Esophagus squamous epithelium (tissue), 5 donors: Measurements from ENCODE around the gene SEMA5A. TPM values are rescaled to one million over a fixed set of nuclear protein-coding genes. Genes with fewer than 3 reads are reported as not detected.

Source experiments
- DNase-seq: peaks from one replicate; lab custom pipeline; 2025; lab: John Stamatoyannopoulos, UW
- H3K27ac ChIP-seq, 4 donors: fragments of 200-600 bp; sonication (generic); one replicate each; pipeline ENCODE4 v1.5.1; 2016 to 2019; ENCODE audit warnings: mild to moderate bottlenecking in 1 of 4
- H3K27me3 ChIP-seq, 4 donors: fragments of 200-600 bp; sonication (generic); 1 replicate in 3 of 4; 2 replicates in 1 of 4; pipeline versions ENCODE4 v1.5.1 to v1.6.0; 2017 to 2021; ENCODE audit warnings: antibody characterized with exemption in 1 of 4
- H3K36me3 ChIP-seq, 3 donors: fragments of 200-600 bp; sonication (generic); one replicate each; pipeline ENCODE4 v1.5.1; 2016 to 2019
- H3K4me1 ChIP-seq, 3 donors: fragments of 200-600 bp; sonication (generic); one replicate each; pipeline ENCODE4 v1.5.1; 2017 to 2019
- H3K4me3 ChIP-seq, 4 donors: fragments of 200-600 bp; sonication (generic); 1 replicate in 3 of 4; 2 replicates in 1 of 4; pipeline ENCODE4 v1.5.1; 2016 to 2019; ENCODE audit warnings: mild to moderate bottlenecking in 2 of 4, moderate library complexity in 1 of 4
- H3K9me3 ChIP-seq, 3 donors: fragments of 200-600 bp; sonication (generic); one replicate each; pipeline ENCODE4 v1.5.1; 2016 to 2019
- CTCF ChIP-seq, 6 experiments: fragments of 450-650 bp in 4 of 6; fragments of 200-600 bp in 2 of 6; sonication (generic) in 2 of 6; IDR thresholded peaks; one replicate each; pipeline ENCODE4 v1.5.1; 2016 to 2019; ENCODE audit warnings: antibody characterized with exemption in 6 of 6, mild to moderate bottlenecking in 4 of 6, moderate library complexity in 4 of 6
- POLR2A ChIP-seq, 4 donors: fragments of 450-650 bp; IDR thresholded peaks; one replicate each; pipeline ENCODE4 v1.6.1; 2017; ENCODE audit warnings: antibody characterized with exemption in 4 of 4, mild to moderate bottlenecking in 4 of 4, moderate library complexity in 3 of 4
- WGBS, 2 donors: methylation state at CpG; one replicate each; pipeline ENCODE4 v1.1.5; 2018; 5-methylcytosine and 5-hydroxymethylcytosine counted together
- intact Hi-C: fragments of 100-400 bp; cut with DNase I; formaldehyde crosslinking; loops from one replicate; pipeline ENCODE4 v1.15.0; 2022
- total RNA-seq, 4 donors: library from RNA; depleted of rRNA; stranded (reverse); fragments of >200 nt; gene quantifications; one replicate each; pipeline ENCODE4 v1.1.0, GENCODE V29; 2016
- donor health status: DM: yes; HTN: yes; CAD: no.

Gene SEMA5A
- total RNA-seq, 4 donors from 2014 or later: 3.9 to 9.4 (median 8.4) TPM

DNA sequence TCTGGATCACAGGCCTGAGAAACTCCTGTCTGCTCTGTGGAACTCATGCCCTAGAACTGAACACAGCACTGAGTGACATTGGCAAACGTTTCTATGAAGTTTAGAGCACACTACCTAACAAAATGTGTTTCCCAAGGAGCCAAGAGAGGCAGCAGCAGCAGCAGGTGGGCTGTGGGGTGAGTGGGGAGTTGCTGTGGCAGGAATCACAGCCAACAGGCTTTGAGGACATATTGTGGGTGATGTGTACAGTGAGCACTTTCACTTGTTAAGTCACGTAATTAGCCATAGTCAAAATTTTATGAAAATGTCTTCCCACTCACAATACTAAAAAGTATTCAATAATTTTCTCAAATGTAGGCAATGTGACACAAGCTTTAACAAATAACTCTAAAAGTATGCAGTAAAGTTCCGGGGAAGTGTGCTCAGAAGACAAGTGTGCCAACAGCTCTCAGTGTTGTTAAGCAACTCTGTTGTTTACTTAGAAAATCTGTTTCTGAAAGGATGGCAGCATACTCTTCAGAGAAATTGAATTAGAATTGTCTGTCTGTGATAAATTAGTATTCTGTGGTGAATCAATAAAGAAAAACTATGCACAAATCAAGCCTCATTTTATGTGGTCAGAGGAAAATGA is 482.1 kb downstream of the SEMA5A start:
- H3K36me3 ChIP-seq: peaks cover 0 to 18% (median 0%) of the 10 kb centered on the region in 3 donors
- peak overlapping the region in 1 of 4 donors; percentile 14 for H3K27ac ChIP-seq
- 63% methylated on average over 3 of the region's 3 CpGs for WGBS, 2 donors

GRCh38 chr5:9062873-9063272 is 483.0 kb downstream of the SEMA5A start:
- H3K4me1 ChIP-seq: peaks cover 0 to 28% (median 5%) of the 10 kb centered on the region in 3 donors
- TF ChIP-seq POLR2A (IDR thresholded peaks at IDR 0.05): no peak
- no peak for TF ChIP-seq CTCF (IDR thresholded peaks at IDR 0.05)
- no peak overlapping the region for H3K27ac ChIP-seq
- no peaks in the 10 kb centered on the region for H3K27me3 ChIP-seq
- no peaks in the 10 kb centered on the region for H3K9me3 ChIP-seq
- intact Hi-C loops: no loop called here
- H3K4me3 ChIP-seq: no peak overlapping the region
- WGBS, 2 donors: 85 to 92% methylated on average over 11 of the region's 11 CpGs
- peaks cover 0 to 18% (median 0%) of the 10 kb centered on the region in 3 donors for H3K36me3 ChIP-seq
- no peak for DNase-seq

More for the DNA sequence above, 482.1 kb downstream of the SEMA5A start:
- DNase-seq: no peak
- TF ChIP-seq CTCF (IDR thresholded peaks at IDR 0.05): no peak
- no peak for TF ChIP-seq POLR2A (IDR thresholded peaks at IDR 0.05)
- Histone ChIP-seq H3K27me3 (no peaks in the 10 kb centered on the region), H3K4me3 (no peak overlapping the region), H3K4me1 (peaks cover 0 to 19% (median 5%) of the 10 kb centered on the region in 3 donors), H3K9me3 (no peaks in the 10 kb centered on the region)
- intact Hi-C loops: no loop called here

GRCh38 chr5:9059920-9060691 is 485.8 kb downstream of the SEMA5A start:
- WGBS, 2 donors: 23 to 39% methylated on average over 4 to 5 of the region's 5 CpGs
- DNase-seq: no peak
- intact Hi-C loops: no loop called here
- no peaks in the 10 kb centered on the region for H3K27me3 ChIP-seq
- H3K36me3 ChIP-seq: peaks cover 0 to 11% (median 0%) of the 10 kb centered on the region in 3 donors
- H3K4me1 ChIP-seq: peaks cover 0 to 37% (median 5%) of the 10 kb centered on the region in 3 donors
- H3K4me3 ChIP-seq: no peak overlapping the region
- peak overlapping the region; percentile 14 to 71 (median 38) for H3K27ac ChIP-seq
- TF ChIP-seq POLR2A (IDR thresholded peaks at IDR 0.05) (no peak), CTCF (IDR thresholded peaks at IDR 0.05) (no peak)
- H3K9me3 ChIP-seq: no peaks in the 10 kb centered on the region

DNA sequence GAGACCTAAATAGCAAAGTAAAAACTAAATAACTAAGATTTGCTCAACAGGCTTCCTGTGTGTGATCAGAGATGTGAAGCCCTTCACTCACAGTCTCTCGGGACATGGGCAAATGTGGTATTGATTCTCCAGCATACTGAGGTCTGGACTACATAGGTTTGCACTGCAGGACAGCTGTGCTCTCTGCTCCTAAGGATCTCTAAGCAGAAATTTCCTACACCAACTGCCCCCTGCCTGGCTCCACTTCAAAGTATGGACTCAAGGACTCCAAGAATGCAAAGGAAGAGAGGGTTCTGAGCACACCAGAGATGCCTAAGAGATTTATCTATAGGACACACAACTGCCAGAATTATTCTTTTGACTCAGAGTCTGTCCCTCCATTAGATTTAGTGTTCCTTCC is 487.2 kb downstream of the SEMA5A start:
- TF ChIP-seq CTCF (IDR thresholded peaks at IDR 0.05): no peak
- no peak for TF ChIP-seq POLR2A (IDR thresholded peaks at IDR 0.05)
- H3K4me1 ChIP-seq: peaks cover 0 to 50% (median 5%) of the 10 kb centered on the region in 3 donors
- WGBS, 2 donors: 86 to 100% methylated on average over 1 of the region's 1 CpG
- DNase-seq: no peak
- H3K27me3 ChIP-seq: no peaks in the 10 kb centered on the region
- H3K27ac ChIP-seq: peak overlapping the region in 2 of 4 donors; percentile 6 to 19
- no peak overlapping the region for H3K4me3 ChIP-seq
- peaks cover 0 to 9% (median 0%) of the 10 kb centered on the region in 3 donors for H3K36me3 ChIP-seq
- intact Hi-C loops: no loop called here
- no peaks in the 10 kb centered on the region for H3K9me3 ChIP-seq

- Histone ChIP-seq H3K27ac (no peak overlapping the region), H3K27me3 (no peaks in the 10 kb centered on the region), H3K4me1 (peaks cover 0 to 50% (median 5%) of the 10 kb centered on the region in 3 donors), H3K4me3 (no peak overlapping the region), H3K36me3 (peaks cover 0 to 9% (median 0%) of the 10 kb centered on the region in 3 donors), H3K9me3 (no peaks in the 10 kb centered on the region)
- no peak for DNase-seq
- TF ChIP-seq POLR2A (IDR thresholded peaks at IDR 0.05): no peak
- TF ChIP-seq CTCF (IDR thresholded peaks at IDR 0.05): no peak
- intact Hi-C loops: no loop called here
These were observed 487.7 kb downstream of the SEMA5A start for GRCh38 chr5:9058161-9058560.
